ENCODE measurements around the gene RAB3IL1.
A peak's percentile ranks its signal among the peaks of the same experiment; 100 is the strongest.

Gene RAB3IL1

GRCh38 chr11:61949169-61950034, 32.0 kb upstream of the RAB3IL1 start:
- TF ChIP-seq CTCF (IDR thresholded peaks at IDR 0.05; ENCODE audit: insufficient read depth, low read length, poor library complexity, severe bottlenecking): no peak
- H3K36me3 ChIP-seq (ENCODE audit: control insufficient read depth, insufficient read depth, low read length): no peaks in the 10 kb centered on the region
- no peak for DNase-seq (ENCODE audit: extremely low read depth, insufficient read length)
- no peak overlapping the region for H3K4me3 ChIP-seq (replicated peaks; ENCODE audit: low read depth, low read length)
- peaks cover 2% of the 10 kb centered on the region; the same call in 1 of the 2 replicates for H3K27me3 ChIP-seq (replicated peaks; ENCODE audit: control insufficient read depth, insufficient read depth, low read length)

GRCh38 chr11:61948505-61948904, 31.1 kb upstream of the RAB3IL1 start:
- no peak for TF ChIP-seq CTCF (IDR thresholded peaks at IDR 0.05; ENCODE audit: insufficient read depth, low read length, poor library complexity, severe bottlenecking)
- no peak for DNase-seq (ENCODE audit: extremely low read depth, insufficient read length)
- Histone ChIP-seq H3K27me3 (replicated peaks; ENCODE audit: control insufficient read depth, insufficient read depth, low read length) (peaks cover 2% of the 10 kb centered on the region; the same call in 1 of the 2 replicates), H3K4me3 (replicated peaks; ENCODE audit: low read depth, low read length) (no peak overlapping the region), H3K36me3 (ENCODE audit: control insufficient read depth, insufficient read depth, low read length) (no peaks in the 10 kb centered on the region)

GRCh38 chr11:61947486-61948210, 30.3 kb upstream of the RAB3IL1 start:
- TF ChIP-seq CTCF (IDR thresholded peaks at IDR 0.05; ENCODE audit: insufficient read depth, low read length, poor library complexity, severe bottlenecking): peak; percentile 95
- no peak overlapping the region for H3K4me3 ChIP-seq (replicated peaks; ENCODE audit: low read depth, low read length)
- no peaks in the 10 kb centered on the region for H3K36me3 ChIP-seq (ENCODE audit: control insufficient read depth, insufficient read depth, low read length)
- DNase-seq (ENCODE audit: extremely low read depth, insufficient read length): no peak
- peaks cover 2% of the 10 kb centered on the region; the same call in 1 of the 2 replicates for H3K27me3 ChIP-seq (replicated peaks; ENCODE audit: control insufficient read depth, insufficient read depth, low read length)

- Histone ChIP-seq H3K27me3 (replicated peaks; ENCODE audit: control insufficient read depth, insufficient read depth, low read length) (peaks cover 2% of the 10 kb centered on the region; the same call in 1 of the 2 replicates), H3K36me3 (ENCODE audit: control insufficient read depth, insufficient read depth, low read length) (no peaks in the 10 kb centered on the region), H3K4me3 (replicated peaks; ENCODE audit: low read depth, low read length) (no peak overlapping the region)
- no peak for DNase-seq (ENCODE audit: extremely low read depth, insufficient read length)
- no peak for TF ChIP-seq CTCF (IDR thresholded peaks at IDR 0.05; ENCODE audit: insufficient read depth, low read length, poor library complexity, severe bottlenecking)
Observed at GRCh38 chr11:61946894-61947293, 29.5 kb upstream of the RAB3IL1 start.

- H3K36me3 ChIP-seq (ENCODE audit: control insufficient read depth, insufficient read depth, low read length): no peaks in the 10 kb centered on the region
- no peak for TF ChIP-seq CTCF (IDR thresholded peaks at IDR 0.05; ENCODE audit: insufficient read depth, low read length, poor library complexity, severe bottlenecking)
Observed at GRCh38 chr11:61945191-61945590, 27.8 kb upstream of the RAB3IL1 start.

More at GRCh38 chr11:61945191-61945590, 27.8 kb upstream of the RAB3IL1 start:
- Histone ChIP-seq H3K4me3 (replicated peaks; ENCODE audit: low read depth, low read length) (no peak overlapping the region), H3K27me3 (replicated peaks; ENCODE audit: control insufficient read depth, insufficient read depth, low read length) (peaks cover 2% of the 10 kb centered on the region; the same call in 1 of the 2 replicates)
- no peak for DNase-seq (ENCODE audit: extremely low read depth, insufficient read length)
